ENCODE data around the gene LIPC.
A peak's percentile ranks its signal among the peaks of the same experiment; 100 is the strongest.

Gene LIPC

DNA sequence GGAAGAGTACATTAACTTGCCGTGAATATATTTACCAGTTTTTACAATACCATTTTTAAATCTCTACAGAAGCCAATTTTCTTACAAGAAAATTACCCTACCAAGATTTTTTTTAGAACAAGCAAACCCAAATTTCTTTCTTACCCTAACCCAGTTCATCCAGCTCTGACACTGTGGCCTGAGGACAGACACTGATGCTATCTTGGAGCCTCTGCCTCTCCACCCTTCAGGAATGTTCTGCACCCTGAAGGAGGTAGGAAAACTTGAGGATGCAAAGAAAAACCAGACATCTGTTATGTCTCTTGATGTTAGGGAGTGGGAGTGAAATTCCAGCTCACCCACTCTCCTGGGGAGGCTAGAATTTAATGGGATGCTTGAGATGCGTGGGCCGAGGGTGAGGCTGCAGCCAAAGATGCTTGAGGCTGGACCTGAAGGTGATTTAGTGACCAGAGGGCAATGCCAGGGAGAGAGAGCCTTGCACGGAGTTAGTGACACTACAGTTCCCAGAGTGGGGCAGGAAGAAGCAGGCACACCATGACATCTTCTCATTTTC lies 69.9 kb downstream of the LIPC start:
- DNase-seq: no peak

- DNase-seq: no peak
Measured at GRCh38 chr15:58503139-58504027, 71.6 kb downstream of the LIPC start.

DNA sequence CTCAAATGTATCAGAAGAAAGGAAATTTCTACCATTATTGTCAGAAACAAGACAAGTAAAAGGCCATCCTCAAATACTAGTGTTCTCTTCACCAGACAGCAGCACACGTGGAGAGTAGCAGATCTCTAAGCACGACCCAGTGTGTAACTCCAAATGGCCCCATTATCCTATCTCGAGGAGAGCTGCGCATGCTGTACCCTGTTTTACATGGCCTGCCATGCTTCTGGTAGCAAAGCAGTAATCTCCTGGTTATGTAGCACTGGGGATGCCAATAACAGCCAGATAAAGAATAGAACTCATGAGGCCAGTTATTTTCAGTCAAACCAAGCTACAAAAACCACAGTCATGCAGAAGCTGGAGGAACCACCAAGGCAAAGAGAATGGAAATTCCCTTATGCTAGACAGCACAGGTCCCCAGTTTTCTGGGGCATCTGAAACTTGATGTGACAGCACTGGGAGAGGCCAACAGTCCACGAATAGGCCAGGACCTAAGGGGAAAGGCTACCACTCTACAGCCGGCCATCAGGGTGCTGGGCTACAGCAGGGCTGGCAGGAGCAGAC lies 73.0 kb downstream of the LIPC start:
- DNase-seq: no peak

DNA sequence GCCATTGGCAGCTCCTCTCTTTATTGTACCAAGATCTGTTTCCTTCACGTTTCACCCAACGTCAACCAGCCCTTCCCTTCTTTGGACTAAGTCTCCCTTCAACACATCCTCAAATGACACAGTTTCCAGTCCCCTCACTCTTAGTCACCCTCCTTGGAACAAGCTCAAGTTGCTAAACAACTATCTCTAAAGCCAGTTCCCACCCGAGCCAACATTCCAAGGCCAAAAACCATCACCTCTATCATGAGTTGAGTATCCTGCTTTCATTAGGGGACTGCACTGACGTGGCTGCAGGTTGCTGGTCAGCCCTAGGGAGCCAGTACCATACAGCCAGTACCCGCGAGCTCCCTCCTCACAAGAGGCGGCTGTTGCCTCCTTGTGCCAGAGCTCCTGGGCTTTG lies 73.8 kb downstream of the LIPC start:
- DNase-seq: no peak

- DNase-seq: no peak
Measured at GRCh38 chr15:58506064-58506490, 74.3 kb downstream of the LIPC start.

GRCh38 chr15:58506783-58507668 lies 75.2 kb downstream of the LIPC start:
- no peak for DNase-seq

GRCh38 chr15:58509556-58509955 lies 77.8 kb downstream of the LIPC start:
- DNase-seq: no peak

DNA sequence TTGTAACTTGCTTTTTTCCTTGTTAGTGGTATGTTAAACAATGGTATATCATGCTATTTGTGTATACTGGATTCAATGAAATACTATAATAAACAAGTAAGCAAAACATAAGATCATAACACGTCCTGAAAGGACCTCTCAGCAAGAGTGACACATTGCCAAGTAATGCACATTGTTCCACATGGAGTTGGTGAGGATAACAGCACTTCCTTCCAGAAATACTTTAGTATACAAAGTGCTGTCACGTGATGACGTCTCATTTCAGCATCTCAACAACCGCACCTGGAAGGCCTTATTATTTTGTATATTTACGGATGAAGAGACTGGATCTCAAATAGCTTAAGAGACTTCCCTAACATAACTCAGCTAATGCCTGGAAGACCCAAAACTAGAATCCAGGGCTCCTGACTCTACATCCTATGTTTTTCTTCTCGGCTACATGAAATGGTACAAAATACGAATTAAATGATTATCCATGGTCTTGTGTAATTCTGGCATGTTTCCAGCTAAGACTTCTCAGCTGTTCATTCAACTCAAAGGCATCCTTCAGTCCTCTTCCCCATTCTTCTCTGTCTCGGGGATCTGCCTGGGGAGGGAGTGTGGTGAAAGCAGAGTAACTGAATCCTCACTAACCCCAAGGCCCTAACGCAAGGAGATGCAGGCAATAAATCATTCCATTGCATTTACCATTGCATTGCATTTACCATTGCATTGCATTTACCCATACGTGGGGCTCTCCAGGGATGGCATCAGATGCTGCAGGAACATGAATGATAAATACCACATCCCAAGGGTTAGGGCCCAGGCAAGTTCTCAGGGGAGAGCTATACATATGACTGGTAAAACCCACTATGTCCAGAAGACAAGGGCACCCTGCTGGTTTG lies 79.2 kb downstream of the LIPC start:
- DNase-seq: no peak

DNA sequence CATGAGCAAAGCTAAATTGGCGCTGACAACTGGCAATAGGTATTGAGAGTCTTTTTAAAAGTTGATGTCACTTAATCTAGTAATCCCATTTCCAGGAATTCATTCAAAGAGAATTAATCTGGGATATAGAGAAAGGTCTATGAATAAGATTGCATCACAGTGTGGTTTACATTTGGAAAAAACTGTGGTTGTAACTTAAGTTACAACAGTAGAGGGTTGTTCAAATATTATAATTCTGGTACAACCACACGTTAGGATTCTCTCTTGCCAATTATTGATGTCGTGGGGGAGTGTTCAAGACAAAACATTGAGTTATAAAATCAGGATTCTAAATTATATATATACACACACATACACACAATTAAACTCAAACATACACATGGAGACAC lies 79.8 kb downstream of the LIPC start:
- DNase-seq: no peak

GRCh38 chr15:58512522-58512921 lies 80.7 kb downstream of the LIPC start:
- no peak for DNase-seq

- no peak for DNase-seq
Measured at GRCh38 chr15:58513008-58513407, 81.2 kb downstream of the LIPC start.

DNA sequence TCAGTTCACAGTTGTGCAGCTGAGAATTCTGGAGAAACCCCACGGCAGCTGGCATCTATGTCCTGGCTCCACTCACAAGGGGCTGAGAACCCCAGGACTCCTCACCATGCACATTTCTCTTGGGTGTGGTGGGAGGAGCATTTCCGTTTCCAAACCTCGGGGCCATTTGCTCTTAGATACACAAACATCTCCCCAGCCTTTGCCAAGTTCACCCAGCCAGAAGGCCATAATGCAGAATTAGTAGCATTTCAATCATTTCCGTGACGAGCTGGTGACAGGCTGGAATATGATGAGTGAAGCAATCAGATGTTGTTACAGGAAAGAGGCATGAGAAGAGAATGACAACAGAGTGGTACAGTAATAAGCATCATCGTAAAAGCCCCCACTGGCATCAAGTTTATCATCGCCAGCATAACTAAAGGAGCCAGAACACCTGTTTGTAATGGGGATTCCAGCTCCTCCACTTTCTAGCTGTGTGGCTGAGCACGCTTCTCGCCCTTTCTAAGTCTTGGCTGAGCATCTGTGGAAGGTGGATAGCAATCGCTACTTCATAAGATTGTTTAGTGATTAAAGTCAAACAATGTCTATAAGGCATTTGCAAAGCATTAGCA lies 82.0 kb downstream of the LIPC start:
- DNase-seq: no peak

DNA sequence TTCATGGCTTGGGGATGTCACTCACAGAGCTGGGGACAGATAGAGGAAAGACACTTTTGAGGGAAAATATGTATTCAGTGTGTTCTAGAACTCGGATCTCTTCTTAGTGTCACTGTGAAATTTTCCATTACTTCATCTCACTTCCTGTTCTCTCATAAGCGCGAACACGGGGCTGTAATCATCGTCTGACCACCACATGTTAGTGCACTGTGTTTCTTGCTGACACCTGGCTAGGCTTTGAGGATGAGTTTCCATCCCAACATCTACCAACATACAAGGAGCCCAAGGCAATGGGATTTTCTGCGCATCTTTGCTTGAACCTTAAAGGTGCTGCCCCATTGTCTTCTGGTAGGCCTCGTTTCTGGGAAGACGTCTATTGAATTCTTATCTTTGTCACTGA lies 84.0 kb downstream of the LIPC start:
- DNase-seq: peak; percentile 22

- peak; percentile 11 for DNase-seq
Measured at GRCh38 chr15:58517252-58517681, 85.5 kb downstream of the LIPC start.

GRCh38 chr15:58517682-58518525 lies 86.1 kb downstream of the LIPC start:
- DNase-seq: peak; percentile 27

- DNase-seq: peak; percentile 10
Measured at GRCh38 chr15:58518626-58519025, 86.8 kb downstream of the LIPC start.

DNA sequence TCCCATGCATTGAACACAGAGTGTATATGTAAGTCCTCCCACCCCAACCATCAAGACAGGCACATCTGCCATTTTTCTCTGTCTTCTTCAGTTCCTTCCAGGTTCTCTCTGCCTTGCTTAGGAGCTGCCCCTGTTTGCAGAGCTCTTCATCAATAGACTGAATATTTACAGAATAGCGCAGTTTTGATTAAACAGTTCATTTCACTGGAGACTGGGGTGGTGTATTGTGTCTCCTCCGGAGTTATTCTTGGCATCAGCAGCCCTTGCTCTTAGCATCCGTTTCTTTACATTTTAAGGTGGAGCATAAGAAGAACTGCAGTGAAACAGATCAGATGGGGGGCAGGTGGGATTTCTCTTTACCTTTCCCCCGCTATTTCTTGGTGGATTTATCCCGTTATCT lies 87.7 kb downstream of the LIPC start:
- no peak for DNase-seq

DNA sequence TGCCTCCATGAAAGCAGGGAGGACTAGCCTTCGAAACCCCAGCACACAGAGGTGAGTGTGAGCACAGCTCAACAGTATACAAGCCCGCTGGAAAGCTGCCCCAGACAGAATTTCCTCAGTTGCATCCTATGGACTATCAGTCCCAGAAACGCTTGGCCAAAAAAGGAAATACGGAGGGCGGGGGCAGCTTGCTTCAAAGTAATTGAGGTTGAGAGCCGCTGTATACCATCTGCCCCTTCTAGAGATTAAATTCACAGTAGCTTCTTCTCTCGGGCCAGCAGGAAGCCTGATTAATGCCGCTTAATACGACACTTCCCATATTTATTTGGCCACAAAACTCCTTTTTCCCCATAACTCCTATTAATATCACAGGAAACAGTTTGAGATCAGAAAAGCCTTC lies 88.7 kb downstream of the LIPC start:
- DNase-seq: no peak

- DNase-seq: no peak
Measured at GRCh38 chr15:58520936-58521292, 89.1 kb downstream of the LIPC start.

GRCh38 chr15:58521293-58521991 lies 89.7 kb downstream of the LIPC start:
- no peak for DNase-seq

Measured in CD4-positive, alpha-beta T cell treated with Interleukin-21 for 1 hour (primary cell).